ENCODE data around the gene KDM1A.
"Not testable (repeated sequence)": the region's sequence is repeated elsewhere in the genome, so short reads cannot be mapped to it uniquely, and the experiment has no call there.

Gene KDM1A

GRCh38 chr1:22997528-22997927 lies 21.7 kb upstream of the KDM1A start:
- not testable (repeated sequence) for H3K4me1 ChIP-seq (ENCODE audit: insufficient read depth, low read length); H3K36me3 ChIP-seq (ENCODE audit: insufficient read depth, low read length); H3K9ac ChIP-seq (ENCODE audit: low read depth, low read length)
- H3K9me3 ChIP-seq (ENCODE audit: control insufficient read depth, insufficient read depth, low read length), result peaks cover 14% of the 10 kb centered on the region; the same call in 1 of the 2 replicates

DNA sequence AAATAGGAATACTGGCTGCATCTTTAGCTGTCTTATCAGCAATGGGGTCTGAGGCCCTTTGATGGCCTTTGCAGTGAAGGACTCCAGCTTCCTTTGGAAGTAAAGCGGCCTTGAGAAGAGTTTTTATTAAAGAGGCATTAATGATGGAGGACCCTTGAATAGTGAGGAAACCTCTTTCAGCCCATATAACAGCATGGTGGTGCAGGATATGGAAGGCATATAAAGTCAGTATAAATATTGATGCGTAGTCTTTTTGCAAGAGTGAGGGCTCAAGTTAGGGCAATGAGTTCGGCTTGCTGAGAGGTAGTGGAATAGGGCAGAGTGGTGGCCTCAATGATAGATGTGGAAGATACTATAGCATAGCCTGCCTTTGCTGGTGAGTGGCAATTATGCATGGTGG lies 19.1 kb upstream of the KDM1A start:
- H3K36me3 ChIP-seq (ENCODE audit: insufficient read depth, low read length); H3K4me1 ChIP-seq (ENCODE audit: insufficient read depth, low read length); H3K9ac ChIP-seq (ENCODE audit: low read depth, low read length); H3K9me3 ChIP-seq (ENCODE audit: control insufficient read depth, insufficient read depth, low read length): not testable (repeated sequence)

DNA sequence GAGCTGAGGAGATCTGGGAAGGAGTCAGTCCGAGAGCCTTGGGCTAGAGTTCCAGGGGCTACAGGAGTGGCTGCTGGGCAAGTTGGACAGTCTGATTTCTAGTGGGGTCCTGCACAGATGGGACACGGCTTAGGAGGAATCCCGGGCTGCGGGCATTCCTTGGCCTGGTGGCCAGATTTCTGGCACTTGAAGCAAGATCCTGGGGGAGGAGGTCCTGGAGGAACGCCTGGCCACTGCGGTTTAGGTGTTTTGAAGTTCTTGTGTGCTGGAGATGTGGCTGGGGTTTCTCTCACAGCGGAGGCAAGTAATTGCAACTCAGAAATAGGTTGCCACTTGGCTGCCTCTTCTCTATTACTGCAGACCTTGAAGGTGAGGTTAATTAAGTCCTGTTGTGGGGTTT lies 17.1 kb upstream of the KDM1A start:
- H3K9me3 ChIP-seq (ENCODE audit: control insufficient read depth, insufficient read depth, low read length); H3K4me1 ChIP-seq (ENCODE audit: insufficient read depth, low read length); H3K9ac ChIP-seq (ENCODE audit: low read depth, low read length); H3K36me3 ChIP-seq (ENCODE audit: insufficient read depth, low read length): not testable (repeated sequence)

DNA sequence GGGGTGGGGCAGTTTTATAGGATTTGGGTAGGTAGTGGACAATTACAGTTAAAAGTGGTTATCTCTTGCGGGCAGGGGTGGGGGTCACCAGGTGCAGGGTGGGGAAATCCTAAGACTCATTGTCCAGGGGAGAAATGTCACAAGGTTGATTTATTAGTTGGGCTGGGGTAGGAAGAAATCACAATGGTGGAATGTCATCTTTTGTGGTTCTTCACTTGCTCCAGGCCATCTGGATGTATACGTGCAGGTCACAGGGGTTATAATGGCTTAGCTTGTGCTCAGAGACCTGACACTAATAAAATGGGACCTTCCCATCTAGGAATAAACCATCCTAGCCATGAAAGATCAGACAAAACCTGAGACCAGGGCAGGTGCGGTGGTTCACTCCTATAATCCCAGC lies 15.2 kb upstream of the KDM1A start:
- Histone ChIP-seq H3K9me3 (ENCODE audit: control insufficient read depth, insufficient read depth, low read length) (no peaks in the 10 kb centered on the region), H3K36me3 (ENCODE audit: insufficient read depth, low read length) (no peaks in the 10 kb centered on the region), H3K9ac (ENCODE audit: low read depth, low read length) (no peak overlapping the region), H3K4me1 (ENCODE audit: insufficient read depth, low read length) (no peaks in the 10 kb centered on the region)

GRCh38 chr1:23004769-23005168 lies 14.5 kb upstream of the KDM1A start:
- H3K9ac ChIP-seq (ENCODE audit: low read depth, low read length); H3K9me3 ChIP-seq (ENCODE audit: control insufficient read depth, insufficient read depth, low read length); H3K4me1 ChIP-seq (ENCODE audit: insufficient read depth, low read length); H3K36me3 ChIP-seq (ENCODE audit: insufficient read depth, low read length): not testable (repeated sequence)

GRCh38 chr1:23007106-23007505 lies 12.2 kb upstream of the KDM1A start:
- Histone ChIP-seq H3K9me3 (ENCODE audit: control insufficient read depth, insufficient read depth, low read length) (no peaks in the 10 kb centered on the region), H3K4me1 (ENCODE audit: insufficient read depth, low read length) (peaks cover 4% of the 10 kb centered on the region; the same call in 1 of the 2 replicates), H3K9ac (ENCODE audit: low read depth, low read length) (no peak overlapping the region), H3K36me3 (ENCODE audit: insufficient read depth, low read length) (no peaks in the 10 kb centered on the region)

- Histone ChIP-seq H3K9me3 (ENCODE audit: control insufficient read depth, insufficient read depth, low read length) (no peaks in the 10 kb centered on the region), H3K36me3 (ENCODE audit: insufficient read depth, low read length) (no peaks in the 10 kb centered on the region), H3K9ac (ENCODE audit: low read depth, low read length) (no peak overlapping the region), H3K4me1 (ENCODE audit: insufficient read depth, low read length) (peaks cover 8% of the 10 kb centered on the region; the same call in 1 of the 2 replicates)
Measured at GRCh38 chr1:23008901-23009300, 10.4 kb upstream of the KDM1A start.

DNA sequence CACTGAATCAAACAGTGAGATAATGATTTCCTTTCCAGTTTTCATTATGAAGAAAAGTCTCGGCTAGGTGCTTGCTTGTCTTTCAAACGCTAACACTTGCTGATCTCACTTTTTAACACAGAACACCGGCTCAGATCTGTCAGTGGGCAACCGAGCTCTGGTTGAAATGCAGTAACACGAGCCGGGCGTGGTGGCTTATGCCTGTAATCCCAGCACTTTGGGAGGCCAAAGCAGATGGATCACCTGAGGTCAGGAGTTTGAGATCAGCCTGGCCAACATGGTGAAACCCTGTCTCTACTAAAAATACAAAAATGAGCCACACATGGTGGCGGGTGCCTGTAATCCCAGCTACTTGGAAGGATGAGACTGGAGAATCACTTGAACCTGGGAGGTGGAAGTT lies 9.2 kb upstream of the KDM1A start:
- H3K36me3 ChIP-seq (ENCODE audit: insufficient read depth, low read length); H3K9me3 ChIP-seq (ENCODE audit: control insufficient read depth, insufficient read depth, low read length); H3K9ac ChIP-seq (ENCODE audit: low read depth, low read length); H3K4me1 ChIP-seq (ENCODE audit: insufficient read depth, low read length): not testable (repeated sequence)

- Histone ChIP-seq H3K4me1 (ENCODE audit: insufficient read depth, low read length) (peaks cover 8% of the 10 kb centered on the region; the same call in 1 of the 2 replicates), H3K9me3 (ENCODE audit: control insufficient read depth, insufficient read depth, low read length) (no peaks in the 10 kb centered on the region), H3K9ac (ENCODE audit: low read depth, low read length) (no peak overlapping the region), H3K36me3 (ENCODE audit: insufficient read depth, low read length) (no peaks in the 10 kb centered on the region)
Measured at GRCh38 chr1:23013657-23014056, 5.6 kb upstream of the KDM1A start.

DNA sequence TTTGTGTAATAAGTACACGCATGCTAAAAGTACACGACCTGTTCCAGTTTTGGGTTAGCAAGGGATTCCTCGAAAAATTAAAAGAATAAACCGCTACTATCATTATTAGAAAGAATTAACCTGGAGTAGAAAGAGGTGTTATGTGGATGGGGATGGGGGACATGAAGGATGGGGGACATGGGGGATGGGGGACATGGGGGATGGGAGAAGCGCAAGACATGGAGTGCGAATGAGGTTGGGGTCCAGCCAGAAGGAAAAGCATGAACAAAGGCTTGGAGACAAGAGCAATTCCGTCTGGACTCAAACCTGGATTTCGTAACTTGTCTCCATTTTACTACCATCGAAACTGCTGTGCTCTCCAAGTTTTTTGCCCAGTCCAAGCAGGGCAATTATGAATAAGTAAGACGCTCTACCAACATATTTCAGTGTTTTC lies 591 bp upstream of the KDM1A start:
- H3K36me3 ChIP-seq (ENCODE audit: insufficient read depth, low read length), result peaks cover 2% of the 10 kb centered on the region; the same call in 1 of the 2 replicates
- H3K9me3 ChIP-seq (ENCODE audit: control insufficient read depth, insufficient read depth, low read length), result peaks cover 3% of the 10 kb centered on the region; the same call in 1 of the 2 replicates
- peaks cover 2% of the 10 kb centered on the region; the same call in 1 of the 2 replicates for H3K4me1 ChIP-seq (ENCODE audit: insufficient read depth, low read length)
- peak overlapping the region; percentile 84 for H3K9ac ChIP-seq (ENCODE audit: low read depth, low read length)

GRCh38 chr1:23019863-23020625 lies 776 bp downstream of the KDM1A start:
- Histone ChIP-seq H3K36me3 (ENCODE audit: insufficient read depth, low read length) (peaks cover 2% of the 10 kb centered on the region; the same call in 1 of the 2 replicates), H3K9me3 (ENCODE audit: control insufficient read depth, insufficient read depth, low read length) (peaks cover 3% of the 10 kb centered on the region; the same call in 1 of the 2 replicates), H3K9ac (ENCODE audit: low read depth, low read length) (peak overlapping the region; percentile 84), H3K4me1 (ENCODE audit: insufficient read depth, low read length) (no peaks in the 10 kb centered on the region)

GRCh38 chr1:23020706-23021405 lies 1.6 kb downstream of the KDM1A start:
- Histone ChIP-seq H3K4me1 (ENCODE audit: insufficient read depth, low read length) (no peaks in the 10 kb centered on the region), H3K9me3 (ENCODE audit: control insufficient read depth, insufficient read depth, low read length) (peaks cover 3% of the 10 kb centered on the region; the same call in 1 of the 2 replicates), H3K36me3 (ENCODE audit: insufficient read depth, low read length) (peaks cover 2% of the 10 kb centered on the region; the same call in 1 of the 2 replicates), H3K9ac (ENCODE audit: low read depth, low read length) (peak overlapping the region; percentile 84)

- Histone ChIP-seq H3K9ac (ENCODE audit: low read depth, low read length) (peak overlapping the region; percentile 84; the same call in 1 of the 2 replicates), H3K9me3 (ENCODE audit: control insufficient read depth, insufficient read depth, low read length) (peaks cover 3% of the 10 kb centered on the region; the same call in 1 of the 2 replicates), H3K4me1 (ENCODE audit: insufficient read depth, low read length) (no peaks in the 10 kb centered on the region), H3K36me3 (ENCODE audit: insufficient read depth, low read length) (peaks cover 2% of the 10 kb centered on the region; the same call in 1 of the 2 replicates)
Measured at GRCh38 chr1:23021834-23022233, 2.6 kb downstream of the KDM1A start.

DNA sequence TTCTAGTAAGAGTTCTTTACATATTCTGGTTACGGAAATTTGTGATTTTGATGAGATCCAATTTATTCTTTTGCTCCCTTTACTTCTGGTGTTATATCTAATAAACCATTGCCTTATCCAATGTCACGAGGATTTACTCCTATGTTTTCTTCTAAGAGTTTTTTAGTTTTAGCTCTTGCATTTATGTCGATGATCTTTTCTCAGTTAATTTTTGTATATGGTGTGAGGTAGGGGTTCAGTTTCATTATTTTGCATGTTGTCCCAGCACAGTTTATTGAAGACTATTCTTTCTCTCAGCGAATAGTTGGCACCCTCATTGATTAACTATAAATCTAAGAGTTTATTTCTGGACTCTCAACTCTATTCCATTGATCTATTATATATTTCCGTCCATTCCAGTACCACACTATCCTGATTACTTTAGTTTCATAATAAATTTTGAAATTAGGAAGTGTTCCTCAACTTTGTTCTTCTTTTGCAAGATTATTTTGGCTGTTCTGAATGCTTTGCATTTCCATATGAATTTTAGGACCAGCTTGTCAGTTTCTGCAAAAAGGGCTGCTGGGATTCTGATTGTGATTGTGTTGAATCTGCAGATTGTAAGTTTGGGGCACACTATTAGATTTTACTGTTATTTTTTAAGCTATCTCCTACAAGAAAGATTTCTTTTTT lies 4.0 kb downstream of the KDM1A start:
- Histone ChIP-seq H3K4me1 (ENCODE audit: insufficient read depth, low read length) (no peaks in the 10 kb centered on the region), H3K36me3 (ENCODE audit: insufficient read depth, low read length) (peaks cover 2% of the 10 kb centered on the region; the same call in 1 of the 2 replicates), H3K9me3 (ENCODE audit: control insufficient read depth, insufficient read depth, low read length) (peaks cover 3% of the 10 kb centered on the region; the same call in 1 of the 2 replicates), H3K9ac (ENCODE audit: low read depth, low read length) (no peak overlapping the region)

Data from ES-I3 (cell line).